ENCODE data around the gene TMEM266.
"Not testable (repeated sequence)": the region's sequence is repeated elsewhere in the genome, so short reads cannot be mapped to it uniquely, and the experiment has no call there.

Gene TMEM266

DNA sequence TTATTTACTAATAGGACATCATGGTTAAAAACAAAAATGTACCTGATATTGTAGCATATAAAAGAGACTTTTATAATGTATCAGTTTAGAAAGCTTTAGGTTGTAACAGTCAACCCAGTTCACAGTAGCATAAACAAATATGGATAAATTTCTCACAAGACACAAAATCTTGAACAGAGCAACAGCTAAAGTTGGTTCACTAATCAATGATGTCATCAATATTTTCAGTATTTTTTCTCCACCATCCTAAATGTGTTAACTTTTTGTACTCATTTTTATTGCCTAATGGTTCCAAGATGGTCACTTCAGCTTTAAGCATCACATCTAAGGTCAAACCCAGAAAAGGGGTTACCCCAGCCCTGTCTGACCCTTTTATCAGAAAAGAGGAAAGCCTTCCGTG lies 26.3 kb upstream of the TMEM266 start:
- DNase-seq (ENCODE audit: extremely low spot score), result no peak
- ChIA-PET POLR2A (no interaction called here), CTCF (interaction anchor here (1.2 kb wide), 1 partner anchor 96 kb away, joined by 3 read pairs; no protein-coding TSS in a partner anchor)
- TF ChIP-seq, protein P1, sequence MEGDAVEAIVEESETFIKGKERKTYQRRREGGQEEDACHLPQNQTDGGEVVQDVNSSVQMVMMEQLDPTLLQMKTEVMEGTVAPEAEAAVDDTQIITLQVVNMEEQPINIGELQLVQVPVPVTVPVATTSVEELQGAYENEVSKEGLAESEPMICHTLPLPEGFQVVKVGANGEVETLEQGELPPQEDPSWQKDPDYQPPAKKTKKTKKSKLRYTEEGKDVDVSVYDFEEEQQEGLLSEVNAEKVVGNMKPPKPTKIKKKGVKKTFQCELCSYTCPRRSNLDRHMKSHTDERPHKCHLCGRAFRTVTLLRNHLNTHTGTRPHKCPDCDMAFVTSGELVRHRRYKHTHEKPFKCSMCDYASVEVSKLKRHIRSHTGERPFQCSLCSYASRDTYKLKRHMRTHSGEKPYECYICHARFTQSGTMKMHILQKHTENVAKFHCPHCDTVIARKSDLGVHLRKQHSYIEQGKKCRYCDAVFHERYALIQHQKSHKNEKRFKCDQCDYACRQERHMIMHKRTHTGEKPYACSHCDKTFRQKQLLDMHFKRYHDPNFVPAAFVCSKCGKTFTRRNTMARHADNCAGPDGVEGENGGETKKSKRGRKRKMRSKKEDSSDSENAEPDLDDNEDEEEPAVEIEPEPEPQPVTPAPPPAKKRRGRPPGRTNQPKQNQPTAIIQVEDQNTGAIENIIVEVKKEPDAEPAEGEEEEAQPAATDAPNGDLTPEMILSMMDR (IDR thresholded peaks at IDR 0.05; ENCODE audit: control extremely low read depth, extremely low read depth, low read depth, missing control alignments), result no peak

DNA sequence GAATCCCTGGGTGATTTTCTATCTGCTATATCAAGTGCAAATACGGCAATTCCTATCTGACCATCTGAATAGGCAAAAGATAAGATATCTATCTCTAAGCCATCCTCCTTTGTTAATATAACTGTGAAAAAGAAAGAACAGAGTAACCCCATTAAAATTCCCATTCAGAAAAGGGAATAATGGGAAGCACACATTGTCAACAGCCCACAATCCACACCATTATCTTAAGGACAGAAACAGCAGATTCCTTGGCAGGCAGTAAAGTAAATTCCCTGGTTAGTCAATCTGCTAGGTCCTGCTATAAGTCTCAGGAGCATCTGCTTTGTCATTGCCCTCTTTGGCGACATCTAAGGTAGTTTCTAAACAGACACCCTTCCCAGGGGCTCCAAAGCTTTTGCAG lies 25.7 kb upstream of the TMEM266 start:
- TF ChIP-seq, protein P1 (IDR thresholded peaks at IDR 0.05; ENCODE audit: control extremely low read depth, extremely low read depth, low read depth, missing control alignments), result no peak
- no peak for DNase-seq (ENCODE audit: extremely low spot score)
- POLR2A ChIA-PET, result no interaction called here
- CTCF ChIA-PET, result interaction anchor here (1.2 kb wide), 2 partner anchors 97 to 105 kb away, joined by 3 read pairs; no protein-coding TSS in a partner anchor

DNA sequence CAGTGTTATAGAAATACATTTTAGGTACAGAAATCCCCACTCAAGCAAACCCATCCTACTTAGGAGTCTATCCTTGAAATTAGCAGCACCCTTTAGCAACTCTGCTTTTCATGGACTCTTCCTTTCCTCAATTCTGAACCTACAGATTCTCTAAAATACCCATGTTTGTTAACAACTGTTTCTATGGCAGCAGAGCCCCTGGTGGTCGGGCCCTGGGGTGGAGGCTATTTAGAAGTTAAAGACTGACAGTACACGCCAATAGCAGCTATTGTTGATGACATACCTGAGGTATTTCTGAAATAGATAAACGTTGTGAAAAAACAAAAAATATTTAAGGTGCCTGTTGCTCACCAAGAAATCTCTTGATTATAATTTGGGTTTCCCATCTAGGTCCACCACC lies 24.2 kb upstream of the TMEM266 start:
- no peak for DNase-seq (ENCODE audit: extremely low spot score)
- ChIA-PET CTCF (no interaction called here), POLR2A (no interaction called here)
- TF ChIP-seq, protein P1 (IDR thresholded peaks at IDR 0.05; ENCODE audit: control extremely low read depth, extremely low read depth, low read depth, missing control alignments), result no peak

DNA sequence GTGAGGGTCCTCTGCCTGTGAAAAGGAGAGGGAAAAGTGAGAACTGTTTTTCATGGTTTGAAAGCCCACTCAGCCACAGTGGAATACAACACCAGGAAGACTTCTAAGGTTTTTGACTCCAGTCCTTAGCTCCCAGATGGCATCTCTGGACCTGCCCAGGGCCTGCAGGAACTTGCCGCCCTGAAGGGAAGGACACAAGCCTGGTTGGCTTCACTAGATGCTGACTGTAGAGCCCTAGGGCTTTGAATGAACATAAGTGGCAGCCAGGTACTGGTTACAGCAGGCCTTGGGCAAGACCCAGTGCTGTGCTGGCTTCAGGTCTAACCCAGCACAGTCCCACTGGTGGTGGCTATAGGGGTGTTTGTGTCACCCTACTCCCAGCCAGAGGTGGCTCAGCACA lies 21.3 kb upstream of the TMEM266 start:
- DNase-seq (ENCODE audit: extremely low spot score), result no peak
- ChIA-PET POLR2A (no interaction called here), CTCF (interaction anchor here (1.2 kb wide), 1 partner anchor 111 kb away, joined by 3 read pairs; no protein-coding TSS in a partner anchor)
- TF ChIP-seq, protein P1 (IDR thresholded peaks at IDR 0.05; ENCODE audit: control extremely low read depth, extremely low read depth, low read depth, missing control alignments), result no peak

DNA sequence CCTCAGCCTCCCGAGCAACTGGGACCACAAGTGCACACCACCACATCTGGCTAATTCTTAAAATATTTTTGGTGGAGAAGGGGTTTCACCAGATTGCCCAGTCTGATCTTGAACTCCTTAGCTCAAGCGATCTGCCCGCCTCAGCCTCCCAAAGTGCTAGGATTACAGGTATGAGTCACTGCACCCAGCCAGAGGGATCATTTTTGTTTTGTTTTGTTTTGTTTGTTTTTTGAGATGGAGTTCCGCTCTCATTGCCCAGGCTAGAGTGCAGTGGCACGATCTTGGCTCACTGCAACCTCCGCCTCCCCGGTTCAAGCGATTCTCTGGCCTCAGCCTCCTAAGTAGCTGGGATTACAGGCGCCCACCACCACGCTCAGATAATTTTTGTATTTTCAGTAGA lies 5.6 kb upstream of the TMEM266 start:
- POLR2A ChIA-PET; DNase-seq (ENCODE audit: extremely low spot score): not testable (repeated sequence)
- CTCF ChIA-PET, result interaction anchor here (2.5 kb wide), 1 partner anchor 85 kb away, joined by 10 read pairs; no protein-coding TSS in a partner anchor

DNA sequence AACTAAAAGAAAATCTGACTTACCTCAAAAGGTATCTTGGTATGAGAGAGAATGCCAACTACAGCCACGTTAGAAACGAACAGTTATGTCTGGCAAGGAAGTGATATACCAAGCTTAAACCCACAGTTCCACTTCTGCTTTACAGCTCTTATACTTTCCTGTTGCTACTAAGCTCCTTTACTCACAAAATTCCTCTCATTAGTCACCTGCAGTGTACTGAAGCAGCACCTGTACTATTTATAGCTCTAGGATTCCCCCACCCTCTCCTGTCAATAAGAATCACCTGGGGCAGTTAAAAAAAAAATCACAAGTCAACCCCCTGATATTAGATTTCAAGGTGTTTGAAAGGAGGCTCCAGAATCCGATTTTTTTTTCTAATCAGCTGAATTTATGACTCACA lies 2.9 kb upstream of the TMEM266 start:
- TF ChIP-seq, protein P1 (IDR thresholded peaks at IDR 0.05; ENCODE audit: control extremely low read depth, extremely low read depth, low read depth, missing control alignments), result no peak
- ChIA-PET POLR2A (no interaction called here), CTCF (interaction anchor here (0.7 to 11.0 kb wide), 16 partner anchors 9 to 472 kb away, joined by 3 to 292 read pairs (median 4); no protein-coding TSS in a partner anchor)
- peak; percentile 51 for DNase-seq (ENCODE audit: extremely low spot score)

DNA sequence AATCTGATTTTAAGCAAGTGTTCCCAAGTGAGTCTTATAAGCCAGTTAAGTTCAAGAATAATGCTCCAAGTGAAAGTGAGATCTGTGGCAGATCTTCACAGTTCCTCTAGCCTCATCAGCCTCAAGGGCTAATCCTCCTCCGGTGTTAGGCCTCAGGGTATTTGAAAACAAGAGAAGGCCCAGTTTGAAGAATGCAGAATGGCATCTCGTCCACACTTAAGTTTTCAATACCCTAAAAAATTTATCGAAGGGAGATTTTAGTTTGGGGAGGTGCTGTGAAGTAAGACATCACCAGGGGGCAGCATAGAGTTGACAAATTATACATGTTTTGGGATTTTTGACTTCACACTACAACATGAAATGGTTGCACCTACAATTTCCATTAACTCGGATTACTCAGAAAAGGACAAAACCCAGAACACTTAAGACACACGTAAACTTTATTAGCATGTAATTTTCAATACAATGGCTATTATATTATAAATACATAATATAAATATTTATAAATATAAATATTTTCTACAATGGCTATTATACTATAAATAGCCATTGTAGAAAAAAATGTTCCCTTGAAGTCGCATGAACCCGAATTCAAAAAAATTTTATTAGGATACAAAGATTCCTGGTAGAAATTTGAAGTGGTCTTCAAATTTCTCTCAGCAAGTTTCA lies 2.3 kb upstream of the TMEM266 start:
- TF ChIP-seq, protein P1 (IDR thresholded peaks at IDR 0.05; ENCODE audit: control extremely low read depth, extremely low read depth, low read depth, missing control alignments), result peak; percentile 55
- DNase-seq (ENCODE audit: extremely low spot score), result peak; percentile 47
- CTCF ChIA-PET, result interaction anchor here (0.8 to 11.0 kb wide), 16 partner anchors 9 to 471 kb away, joined by 3 to 292 read pairs (median 4); no protein-coding TSS in a partner anchor
- POLR2A ChIA-PET, result no interaction called here
